GM15510 (cell line): ENCODE results near the gene RFC5.

ENCODE experiments used
- POLR2A ChIP-seq: IDR thresholded peaks from 3 replicates; pipeline ENCODE4 v1.6.1; 2011; ENCODE audit warnings: borderline replicate concordance; ENCODE audit not compliant: insufficient read length; ENCODE audit errors: extremely low read depth

RFC5 gene

GRCh38 chr12:118033902-118034301 lies 17.4 kb downstream of the RFC5 start:
- TF ChIP-seq POLR2A, result no peak

GRCh38 chr12:118034429-118035189 lies 18.1 kb downstream of the RFC5 start:
- no peak for TF ChIP-seq POLR2A

GRCh38 chr12:118035190-118036041 lies 18.9 kb downstream of the RFC5 start:
- no peak for TF ChIP-seq POLR2A

GRCh38 chr12:118036672-118037411 lies 20.3 kb downstream of the RFC5 start:
- no peak for TF ChIP-seq POLR2A

GRCh38 chr12:118038137-118038536 lies 21.6 kb downstream of the RFC5 start:
- no peak for TF ChIP-seq POLR2A

GRCh38 chr12:118042091-118042490 lies 25.6 kb downstream of the RFC5 start:
- no peak for TF ChIP-seq POLR2A

GRCh38 chr12:118044075-118044474 lies 27.6 kb downstream of the RFC5 start:
- TF ChIP-seq POLR2A, result no peak

GRCh38 chr12:118044577-118044976 lies 28.1 kb downstream of the RFC5 start:
- TF ChIP-seq POLR2A, result no peak

GRCh38 chr12:118046430-118046829 lies 29.9 kb downstream of the RFC5 start:
- no peak for TF ChIP-seq POLR2A

- TF ChIP-seq POLR2A, result no peak
Measured at GRCh38 chr12:118050972-118051910, 34.7 kb downstream of the RFC5 start.

- TF ChIP-seq POLR2A, result no peak
Measured at GRCh38 chr12:118052324-118053070, 36.0 kb downstream of the RFC5 start.

GRCh38 chr12:118053071-118053985 lies 36.8 kb downstream of the RFC5 start:
- TF ChIP-seq POLR2A, result no peak

GRCh38 chr12:118055144-118055557 lies 38.6 kb downstream of the RFC5 start:
- no peak for TF ChIP-seq POLR2A
